GM19467 (cell line): ENCODE results near the gene BLOC1S2.
A peak's percentile ranks its signal among the peaks of the same experiment; 100 is the strongest.
"Not testable (repeated sequence)": the region's sequence is repeated elsewhere in the genome, so short reads cannot be mapped to it uniquely, and the experiment has no call there.

ENCODE experiments used
- ATAC-seq: cut with Tn5 transposase; IDR thresholded peaks from one replicate; pipeline ENCODE4 v1.9.1; 2021; ENCODE audit warnings: mild to moderate bottlenecking, moderate library complexity; ENCODE audit not compliant: unreplicated experiment

BLOC1S2 gene

DNA sequence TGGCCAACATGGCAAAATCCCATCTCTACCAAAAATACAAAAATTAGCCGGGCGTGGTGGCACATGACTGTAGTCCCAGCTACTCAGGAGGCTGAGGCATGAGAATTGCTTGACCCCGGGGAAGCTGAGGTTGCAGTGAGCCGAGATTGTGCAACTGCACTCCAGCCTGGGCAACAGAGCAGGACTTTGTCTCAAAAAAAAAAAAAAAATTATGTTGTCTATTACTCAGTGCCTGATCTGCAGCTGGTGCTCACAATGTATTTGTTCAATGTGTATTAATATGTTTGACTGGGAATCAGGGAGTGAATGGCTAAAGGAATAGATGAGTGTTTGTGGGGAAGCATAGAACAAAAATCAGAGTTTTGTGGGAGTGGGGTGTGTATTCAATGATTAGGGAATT, 5.8 kb upstream of the BLOC1S2 start:
- not testable (repeated sequence) for ATAC-seq

DNA sequence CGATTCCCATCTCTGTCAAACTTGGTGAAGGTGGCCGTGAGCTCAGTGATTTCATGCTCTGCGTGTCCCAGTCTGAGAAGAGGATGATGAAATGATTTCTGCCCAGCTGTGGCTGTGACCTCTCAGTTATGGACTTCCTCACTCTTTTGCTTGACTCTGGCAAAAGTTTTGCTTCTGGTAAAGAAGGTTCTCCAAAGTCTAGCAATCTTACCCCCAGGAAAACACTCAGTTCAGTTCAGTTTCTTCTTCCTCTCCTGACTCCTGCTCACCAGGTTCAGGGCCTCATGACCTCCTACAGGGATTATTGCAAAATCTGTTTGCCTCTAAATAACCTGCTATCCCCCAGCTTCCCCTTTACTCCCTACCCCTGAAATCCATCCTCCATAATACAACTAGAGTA, 4.9 kb upstream of the BLOC1S2 start:
- ATAC-seq = no peak

DNA sequence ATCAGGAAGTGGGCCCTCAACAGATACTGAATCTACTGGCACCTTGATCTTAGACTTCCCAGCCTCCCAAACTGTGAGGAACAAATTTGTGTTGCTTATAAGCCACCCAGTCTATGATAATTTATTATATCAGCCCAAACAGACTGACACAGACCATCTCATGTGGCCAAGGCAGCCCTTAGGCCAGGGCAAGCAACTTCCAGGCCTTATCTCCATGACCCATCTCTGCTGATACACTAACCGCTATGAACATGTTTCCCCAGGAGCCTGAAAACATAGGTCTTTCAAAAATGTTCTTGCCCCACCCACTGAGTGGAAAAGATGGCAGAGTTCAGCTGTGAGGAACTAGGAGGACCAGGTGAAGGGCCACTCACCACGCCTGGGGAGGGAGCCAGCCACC, 3.2 kb upstream of the BLOC1S2 start:
- no peak for ATAC-seq

GRCh38 chr10:100288196-100288595, 1.7 kb upstream of the BLOC1S2 start:
- ATAC-seq = no peak

DNA sequence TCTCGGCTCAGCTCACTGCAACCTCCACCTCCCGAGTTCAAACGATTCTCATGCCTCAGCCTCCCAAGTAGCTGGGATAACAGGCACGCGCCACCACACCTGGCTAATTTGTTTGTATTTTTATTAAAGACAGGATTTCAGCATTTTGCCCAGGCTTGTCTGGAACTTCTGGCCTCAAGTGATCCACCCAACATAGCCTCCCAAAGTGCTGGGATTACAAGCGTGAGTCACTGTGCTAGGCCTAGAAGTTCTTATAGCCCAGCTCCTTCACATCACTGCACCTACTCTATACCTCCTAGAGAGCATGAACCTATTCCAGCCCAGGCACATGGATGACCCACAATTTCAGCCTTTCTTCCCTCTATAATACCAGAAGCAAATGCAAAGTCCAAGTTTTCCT, 1.3 kb upstream of the BLOC1S2 start:
- no peak for ATAC-seq

DNA sequence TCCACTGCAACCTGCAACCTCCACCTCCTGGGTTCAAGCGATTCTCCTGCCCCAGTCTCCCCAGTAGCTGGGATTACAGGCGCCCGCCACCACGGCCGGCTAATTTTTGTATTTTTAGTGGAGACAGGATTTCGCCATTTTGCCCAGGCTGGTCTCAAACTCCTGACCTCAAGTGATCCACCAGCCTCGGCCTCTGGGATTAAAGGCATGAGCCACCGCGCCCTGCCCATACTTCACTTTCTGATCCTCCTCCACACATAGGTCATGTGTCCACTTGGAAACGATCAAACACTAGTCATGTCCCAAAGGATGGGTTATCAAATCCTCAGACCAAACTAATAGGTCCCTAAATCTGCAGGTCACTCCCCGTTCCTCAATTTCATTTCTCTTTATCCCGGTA, 1.2 kb downstream of the BLOC1S2 start:
- not testable (repeated sequence) for ATAC-seq

DNA sequence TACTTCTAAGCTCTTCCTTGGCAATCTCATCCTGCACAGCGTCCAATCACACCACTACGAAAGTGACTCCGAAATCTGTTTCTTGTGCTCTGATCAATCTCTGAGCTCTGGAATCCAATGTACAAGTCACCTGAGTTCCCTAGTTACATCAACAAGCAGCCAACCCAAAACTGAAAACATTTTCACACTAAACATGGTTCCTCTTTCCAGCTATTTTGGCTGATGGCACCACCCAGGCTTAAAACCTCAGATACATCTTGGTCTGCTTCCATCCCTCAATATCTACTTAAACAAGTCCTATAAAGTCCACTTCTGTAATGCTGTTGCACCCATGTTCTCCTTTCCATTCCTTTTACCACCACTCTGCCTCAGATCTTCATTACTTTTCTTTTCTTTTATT, 3.6 kb downstream of the BLOC1S2 start:
- no peak for ATAC-seq

GRCh38 chr10:100276971-100277370, 9.5 kb downstream of the BLOC1S2 start:
- not testable (repeated sequence) for ATAC-seq

- ATAC-seq = peak; percentile 68
These were observed 19.0 kb downstream of the BLOC1S2 start, which contains the start of gene CWF19L1 for GRCh38 chr10:100267239-100268104. TSS of gene CWF19L1 (minus strand) at chr10:100267638. CDS start at chr10:100267593, 45 bp downstream.

- no peak for ATAC-seq
These were observed 20.5 kb downstream of the BLOC1S2 start for GRCh38 chr10:100265821-100266485.

DNA sequence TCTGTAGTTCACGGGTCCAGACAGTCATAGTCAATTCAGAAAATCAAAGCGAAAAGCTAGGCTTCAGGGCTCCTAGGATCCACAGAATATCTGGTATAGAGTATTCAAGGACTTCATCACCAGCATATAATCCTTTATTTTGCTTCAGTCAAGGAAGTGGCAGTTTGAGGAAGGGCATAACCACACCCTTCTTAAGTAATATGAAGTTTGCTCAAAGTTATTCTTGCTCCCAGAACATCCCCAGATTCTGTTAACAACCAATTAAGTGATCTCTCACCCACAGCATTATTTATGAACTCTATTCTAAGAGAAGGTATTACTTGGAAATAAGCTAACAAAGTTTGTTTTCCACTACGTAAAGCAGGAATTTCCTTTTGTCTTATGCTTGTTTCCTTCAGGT, 32.3 kb downstream of the BLOC1S2 start:
- ATAC-seq = no peak

DNA sequence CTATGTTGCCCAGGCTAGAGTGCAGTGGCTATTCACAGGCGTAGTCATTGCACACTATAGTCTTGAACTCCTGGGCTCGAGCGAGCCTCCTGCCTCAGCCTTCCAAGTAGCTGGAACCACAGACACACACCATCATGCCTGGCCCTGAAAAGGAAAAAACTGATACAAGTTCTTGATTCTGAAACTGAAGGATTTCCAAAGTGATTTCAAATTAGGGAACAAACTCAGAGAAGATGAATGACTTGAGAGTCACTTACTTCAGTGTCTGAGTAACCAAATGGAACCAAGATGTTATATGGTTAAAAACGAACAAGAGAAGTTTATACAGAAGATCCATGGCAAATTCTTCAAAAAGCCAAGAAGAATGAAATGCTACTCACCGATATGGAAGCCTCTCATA, 33.4 kb downstream of the BLOC1S2 start:
- ATAC-seq = no peak

DNA sequence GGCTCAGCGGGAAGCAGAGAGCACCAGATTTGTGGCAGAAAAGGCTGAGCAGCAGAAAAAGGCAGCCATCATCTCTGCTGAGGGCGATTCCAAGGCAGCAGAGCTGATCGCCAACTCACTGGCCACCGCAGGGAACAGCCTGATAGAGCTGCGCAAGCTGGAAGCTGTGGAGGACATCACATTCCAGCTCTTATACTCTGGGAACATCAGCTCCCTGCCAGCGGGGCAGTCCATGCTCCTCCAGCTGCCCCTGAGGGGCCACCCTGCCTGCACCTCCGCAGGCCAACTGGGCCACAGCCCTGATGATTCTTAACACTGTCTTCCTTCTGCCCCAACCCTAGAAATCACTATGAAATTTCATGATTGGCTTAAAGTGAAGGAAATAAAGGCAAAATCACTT, 37.7 kb downstream of the BLOC1S2 start:
- no peak for ATAC-seq

DNA sequence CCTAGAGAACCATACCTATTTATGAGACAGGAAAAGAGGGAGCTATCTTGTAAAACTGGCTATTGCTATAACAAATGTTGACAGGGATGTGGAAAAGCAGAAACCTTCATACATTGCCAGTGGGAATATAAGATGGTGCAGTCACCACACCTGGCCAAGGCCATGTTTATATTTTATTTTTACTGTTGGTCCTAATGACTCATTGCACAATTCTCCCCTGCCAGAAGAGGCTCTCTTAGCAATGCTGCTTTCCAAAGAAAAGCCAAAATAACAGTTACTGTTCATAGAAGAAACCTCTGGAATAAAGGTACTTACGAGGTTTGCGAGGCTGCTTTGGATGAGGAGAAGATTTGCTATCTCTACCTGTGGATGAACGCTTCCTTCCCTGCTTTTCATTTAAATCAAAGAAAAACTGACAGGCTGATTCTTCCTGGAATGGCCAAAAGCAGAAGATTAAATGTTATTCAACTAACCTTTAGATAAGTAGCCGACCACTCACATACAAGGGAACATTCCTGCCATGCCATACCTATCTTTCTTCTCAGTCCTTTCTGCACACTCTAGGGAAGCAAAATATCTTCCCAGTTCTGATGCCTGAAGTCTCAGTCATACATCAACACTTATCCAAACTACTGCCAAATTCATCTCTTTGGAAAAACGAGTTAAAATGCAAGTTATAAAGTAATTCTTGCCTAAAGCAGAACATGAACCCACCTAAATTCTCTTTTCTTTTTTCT, 40.8 kb downstream of the BLOC1S2 start:
- no peak for ATAC-seq

DNA sequence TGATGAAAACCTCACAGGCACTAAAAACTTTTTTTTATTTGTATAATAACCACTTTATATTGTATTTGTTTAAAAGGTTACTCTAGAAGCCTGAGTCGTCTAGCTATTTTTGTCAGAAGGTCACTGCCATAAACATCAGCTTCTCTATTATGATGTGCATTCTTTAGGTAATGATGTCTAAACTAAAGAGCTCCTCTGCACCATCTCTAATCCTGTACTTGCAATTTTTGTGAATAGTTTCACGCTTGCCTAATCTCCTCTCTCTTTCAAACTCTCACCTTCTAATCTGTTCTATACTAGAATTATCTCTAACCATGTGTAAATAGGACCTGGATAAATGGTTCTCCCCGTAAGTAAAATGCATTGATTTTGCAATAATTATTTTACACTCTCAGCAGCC, 46.6 kb downstream of the BLOC1S2 start:
- ATAC-seq = no peak

GRCh38 chr10:100238429-100238828, 48.1 kb downstream of the BLOC1S2 start:
- ATAC-seq = no peak

GRCh38 chr10:100232101-100232500, 54.4 kb downstream of the BLOC1S2 start:
- ATAC-seq = no peak

- ATAC-seq = no peak
These were observed 56.6 kb downstream of the BLOC1S2 start for GRCh38 chr10:100229819-100230422.

GRCh38 chr10:100223879-100224278, 62.6 kb downstream of the BLOC1S2 start:
- ATAC-seq = no peak
